Measurements from ENCODE around the gene IGF1R. TPM values are rescaled to one million over a fixed set of nuclear protein-coding genes. Genes with fewer than 3 reads are reported as not detected.

Gene IGF1R
- total and polyA plus RNA-seq, 2 of the 13 experiments (the other 11 are each of a cell fraction or from before 2014, with no cell fraction given): 15.9 to 18.4 TPM

DNA sequence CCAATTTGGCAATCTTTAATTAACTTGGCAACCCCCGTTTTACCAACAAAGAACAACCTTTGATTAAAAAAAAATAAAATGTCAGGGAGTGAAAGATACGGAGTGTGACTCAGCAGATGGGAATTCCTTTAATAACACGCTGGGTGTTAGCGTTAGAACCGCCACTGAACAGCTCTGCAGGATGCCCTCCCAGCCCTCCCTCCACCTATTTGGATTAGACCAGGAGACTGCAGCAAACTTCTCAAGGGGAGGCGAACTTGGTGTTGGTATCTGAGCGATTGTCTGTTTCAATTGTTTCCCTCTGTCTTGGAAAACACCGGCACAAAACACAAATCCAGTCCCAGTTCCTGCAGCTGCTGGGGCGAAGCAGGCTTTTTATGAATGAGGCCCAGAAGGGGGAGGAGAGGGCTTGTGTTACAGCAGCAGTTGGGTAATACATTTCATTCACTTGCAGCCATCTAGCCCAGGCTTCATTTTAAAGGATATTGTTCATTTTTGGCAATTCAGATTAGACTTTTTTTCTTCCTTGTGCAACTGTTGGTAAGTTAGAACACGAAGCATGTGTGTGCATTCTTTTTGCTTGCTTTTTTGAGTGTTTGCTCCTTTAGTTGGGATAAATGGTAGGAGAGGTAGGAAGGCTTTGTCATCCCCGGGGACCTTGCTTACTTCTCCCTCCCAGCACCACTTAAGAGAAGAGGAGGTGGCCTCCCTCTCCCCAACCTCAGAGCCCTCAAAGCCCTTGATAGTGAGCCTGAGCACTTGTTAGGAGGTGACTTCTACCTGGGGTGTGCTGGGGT is 152.3 kb downstream of the IGF1R start (continued):
- 0 out of 2 replicates have a peak, but pooled peaks have one; percentile 28 for TF ChIP-seq ATF3 (CRISPR knock-in tag; IDR thresholded peaks at IDR 0.05)
- TF ChIP-seq ZNF12 (CRISPR knock-in tag; IDR thresholded peaks at IDR 0.05): peak; percentile 95

GRCh38 chr15:98801234-98801561 is 152.9 kb downstream of the IGF1R start:
- POLR2A ChIA-PET: no interaction called here
- H3K79me2 ChIP-seq (ENCODE audit: insufficient read depth, low read length): peaks cover 80% of the 10 kb centered on the region
- H4K20me1 ChIP-seq (ENCODE audit: insufficient read depth, low read length): peaks cover 81% of the 10 kb centered on the region
- in situ Hi-C loops (cut with HindIII; ENCODE audit: extremely low pct_ligation_motif_present, low pct_unique_long_range_greater_than_20kb) (no loop called here), intact Hi-C loops (cut with micrococcal nuclease; ENCODE audit: unreplicated experiment) (no loop called here)
- H3K9me3 ChIP-seq (ENCODE audit: low read length): no peaks in the 10 kb centered on the region
- DNase-seq (ENCODE audit: low spot score) (no peak), FAIRE-seq (no peak), ATAC-seq (no peak)
- no peak overlapping the region for H2AFZ ChIP-seq (ENCODE audit: low read length)
- peaks cover 63% of the 10 kb centered on the region for H3K4me1 ChIP-seq (ENCODE audit: insufficient read depth, low read length)
- peak overlapping the region; percentile 72 for H3K4me2 ChIP-seq (ENCODE audit: low read depth, low read length)
- H3K27ac ChIP-seq (ENCODE audit: extremely low read length, insufficient read depth, low read length): no peak overlapping the region
- no TSS peak for BruUV-seq (replicated peaks)
- CTCF ChIA-PET (ENCODE audit: low intra/inter-chr PET ratio, low total read pairs): no interaction called here
- 65% methylated on average over 6 of the region's 6 CpGs for WGBS (ENCODE audit: low lambda C conversion rate)
- peak overlapping the region; percentile 23; the same call in 1 of the 2 replicates for H3K9ac ChIP-seq (ENCODE audit: insufficient read depth, low read depth, low read length)
- TF ChIP-seq ZNF678 (CRISPR knock-in tag; IDR thresholded peaks at IDR 0.05): no peak
- peak; percentile 68; the same call in 1 of the 2 replicates for TF ChIP-seq SOX5 (CRISPR knock-in tag; IDR thresholded peaks at IDR 0.05; ENCODE audit: borderline replicate concordance)
- TF ChIP-seq SOX13 (IDR thresholded peaks at IDR 0.05): peak; percentile 94
- peak in 1 of 2 experiments; percentile 91; a peak in 2 of 4 replicates for TF ChIP-seq SOX13 (CRISPR knock-in tag; conservative IDR thresholded peaks at IDR 0.05 in 1 of 2, IDR thresholded peaks at IDR 0.05 in 1 of 2)
- TF ChIP-seq HIC2 (CRISPR knock-in tag; IDR thresholded peaks at IDR 0.05; ENCODE audit: low read depth): peak; percentile 31; the same call in 1 of the 2 replicates
- 0 out of 2 replicates have a peak, but pooled peaks have one; percentile 73 for TF ChIP-seq HNRNPL (IDR thresholded peaks at IDR 0.05; ENCODE audit: low read depth, low read length)
- TF ChIP-seq SOX6 (IDR thresholded peaks at IDR 0.05): no peak
- TF ChIP-seq SOX6 (CRISPR knock-in tag; IDR thresholded peaks at IDR 0.05): peak; percentile 24; the same call in 1 of the 2 replicates
- TF ChIP-seq HOXA5 (CRISPR knock-in tag; IDR thresholded peaks at IDR 0.05): no peak
- peak; percentile 67 for TF ChIP-seq SRSF1 (optimal IDR thresholded peaks at IDR 0.05; ENCODE audit: low read depth, low read length)
- no peaks in the 10 kb centered on the region for H3K27me3 ChIP-seq (ENCODE audit: control insufficient read depth in 1 of 2, insufficient read depth in 2 of 2, low read length in 2 of 2)
- 0 out of 6 replicates have a peak overlapping the region, but pooled peaks of 1 of the 3 experiments have one; percentile 52 for H3K4me3 ChIP-seq (replicated peaks in 1 of 3; ENCODE audit: insufficient read depth in 1 of 3, low read depth in 2 of 3, low read length in 3 of 3)
- peaks cover 0 to 3% of the 10 kb centered on the region in 2 experiments; a peak in 1 of 5 replicates for H3K36me3 ChIP-seq (replicated peaks in 1 of 2; ENCODE audit: control insufficient read depth in 1 of 2, insufficient read depth in 2 of 2, low read length in 2 of 2)
